Breast epithelium (tissue), 3 donors: ENCODE results near the gene DLEC1.

Experiments
- POLR2A ChIP-seq: fragments of 450-650 bp; IDR thresholded peaks from one replicate; pipeline ENCODE4 v1.6.1; 2016; ENCODE audit warnings: antibody characterized with exemption, mild to moderate bottlenecking, moderate library complexity
- TF ChIP-seq, protein P1 (sequence below), 3 donors: fragments of 450-650 bp; IDR thresholded peaks; one replicate each; pipeline ENCODE4 v1.5.1; 2016 to 2017; ENCODE audit warnings: antibody characterized with exemption in 3 of 3, mild to moderate bottlenecking in 3 of 3, moderate library complexity in 3 of 3

GRCh38 chr3:37997791-37998370, 41.1 kb upstream of the DLEC1 start:
- no peak for TF ChIP-seq POLR2A
- TF ChIP-seq, protein P1, sequence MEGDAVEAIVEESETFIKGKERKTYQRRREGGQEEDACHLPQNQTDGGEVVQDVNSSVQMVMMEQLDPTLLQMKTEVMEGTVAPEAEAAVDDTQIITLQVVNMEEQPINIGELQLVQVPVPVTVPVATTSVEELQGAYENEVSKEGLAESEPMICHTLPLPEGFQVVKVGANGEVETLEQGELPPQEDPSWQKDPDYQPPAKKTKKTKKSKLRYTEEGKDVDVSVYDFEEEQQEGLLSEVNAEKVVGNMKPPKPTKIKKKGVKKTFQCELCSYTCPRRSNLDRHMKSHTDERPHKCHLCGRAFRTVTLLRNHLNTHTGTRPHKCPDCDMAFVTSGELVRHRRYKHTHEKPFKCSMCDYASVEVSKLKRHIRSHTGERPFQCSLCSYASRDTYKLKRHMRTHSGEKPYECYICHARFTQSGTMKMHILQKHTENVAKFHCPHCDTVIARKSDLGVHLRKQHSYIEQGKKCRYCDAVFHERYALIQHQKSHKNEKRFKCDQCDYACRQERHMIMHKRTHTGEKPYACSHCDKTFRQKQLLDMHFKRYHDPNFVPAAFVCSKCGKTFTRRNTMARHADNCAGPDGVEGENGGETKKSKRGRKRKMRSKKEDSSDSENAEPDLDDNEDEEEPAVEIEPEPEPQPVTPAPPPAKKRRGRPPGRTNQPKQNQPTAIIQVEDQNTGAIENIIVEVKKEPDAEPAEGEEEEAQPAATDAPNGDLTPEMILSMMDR (IDR thresholded peaks at IDR 0.05) = no peak
